Measurements from ENCODE around the gene POMT1. TPM values are rescaled to one million over a fixed set of nuclear protein-coding genes. Genes with fewer than 3 reads are reported as not detected.

Gene POMT1
- total RNA-seq, 1 donor = 32.6 TPM

DNA sequence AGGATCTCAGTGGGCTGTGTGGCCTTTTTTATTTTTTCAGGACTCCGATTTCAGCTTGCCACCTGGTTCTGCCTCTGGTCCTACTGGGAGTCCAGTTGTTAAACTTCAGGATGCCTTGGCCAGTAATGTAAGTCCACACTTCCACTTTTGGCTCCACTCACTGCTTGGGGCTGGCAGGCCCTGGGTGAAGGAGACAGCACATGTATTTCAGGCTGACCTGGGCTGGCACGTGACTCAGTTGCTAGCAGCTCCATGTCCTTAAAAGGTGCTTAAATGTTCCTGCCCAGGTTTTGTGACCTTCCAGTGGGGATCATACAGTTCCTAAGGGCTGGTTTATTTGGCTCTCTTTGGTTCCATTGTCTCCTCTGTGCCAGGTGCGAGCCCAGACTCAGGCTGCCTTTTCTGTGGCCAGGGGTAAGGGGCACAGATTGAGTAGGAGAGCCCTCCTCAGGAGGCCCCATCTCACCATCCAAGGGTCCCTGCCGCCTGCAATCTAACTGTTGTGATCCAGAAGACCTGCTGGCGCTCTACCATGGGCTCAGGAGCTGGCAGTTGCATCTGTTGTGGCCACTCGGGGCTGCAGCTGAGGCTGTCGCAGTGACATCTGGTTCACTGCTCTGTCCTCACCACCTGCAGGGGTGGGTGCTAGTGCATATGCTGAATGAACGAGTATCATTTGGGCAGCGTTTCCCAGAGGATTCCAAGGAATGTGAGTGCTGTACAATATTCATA is 19.2 kb upstream of the POMT1 start:
- TF ChIP-seq, protein P1, sequence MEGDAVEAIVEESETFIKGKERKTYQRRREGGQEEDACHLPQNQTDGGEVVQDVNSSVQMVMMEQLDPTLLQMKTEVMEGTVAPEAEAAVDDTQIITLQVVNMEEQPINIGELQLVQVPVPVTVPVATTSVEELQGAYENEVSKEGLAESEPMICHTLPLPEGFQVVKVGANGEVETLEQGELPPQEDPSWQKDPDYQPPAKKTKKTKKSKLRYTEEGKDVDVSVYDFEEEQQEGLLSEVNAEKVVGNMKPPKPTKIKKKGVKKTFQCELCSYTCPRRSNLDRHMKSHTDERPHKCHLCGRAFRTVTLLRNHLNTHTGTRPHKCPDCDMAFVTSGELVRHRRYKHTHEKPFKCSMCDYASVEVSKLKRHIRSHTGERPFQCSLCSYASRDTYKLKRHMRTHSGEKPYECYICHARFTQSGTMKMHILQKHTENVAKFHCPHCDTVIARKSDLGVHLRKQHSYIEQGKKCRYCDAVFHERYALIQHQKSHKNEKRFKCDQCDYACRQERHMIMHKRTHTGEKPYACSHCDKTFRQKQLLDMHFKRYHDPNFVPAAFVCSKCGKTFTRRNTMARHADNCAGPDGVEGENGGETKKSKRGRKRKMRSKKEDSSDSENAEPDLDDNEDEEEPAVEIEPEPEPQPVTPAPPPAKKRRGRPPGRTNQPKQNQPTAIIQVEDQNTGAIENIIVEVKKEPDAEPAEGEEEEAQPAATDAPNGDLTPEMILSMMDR (IDR thresholded peaks at IDR 0.05; ENCODE audit: extremely low read depth, low read depth, low read length) = no peak
- H3K79me2 ChIP-seq (ENCODE audit: insufficient read depth, low read length) = peaks cover 38% of the 10 kb centered on the region
- no peaks in the 10 kb centered on the region for H3K4me1 ChIP-seq (ENCODE audit: insufficient read depth, low read length)
- H4K20me1 ChIP-seq (ENCODE audit: insufficient read depth, low read length) = peaks cover 36% of the 10 kb centered on the region
- H3K27ac ChIP-seq (ENCODE audit: low read depth, low read length) = no peak overlapping the region
- H3K9me3 ChIP-seq (ENCODE audit: low read depth, low read length) = no peaks in the 10 kb centered on the region
- peaks cover 92% of the 10 kb centered on the region for H3K36me3 ChIP-seq (ENCODE audit: insufficient read depth, low read length)
- DNase-seq (ENCODE audit: insufficient read length, low spot score, missing footprints) = peak; percentile 49
- no peak overlapping the region for H3K4me2 ChIP-seq (ENCODE audit: insufficient read depth, low read length)
- no peaks in the 10 kb centered on the region for H3K27me3 ChIP-seq (ENCODE audit: insufficient read depth, low read length)
- H2AFZ ChIP-seq (ENCODE audit: low read length) = no peak overlapping the region
- no peak overlapping the region for H3K4me3 ChIP-seq (ENCODE audit: insufficient read depth, low read length)

DNA sequence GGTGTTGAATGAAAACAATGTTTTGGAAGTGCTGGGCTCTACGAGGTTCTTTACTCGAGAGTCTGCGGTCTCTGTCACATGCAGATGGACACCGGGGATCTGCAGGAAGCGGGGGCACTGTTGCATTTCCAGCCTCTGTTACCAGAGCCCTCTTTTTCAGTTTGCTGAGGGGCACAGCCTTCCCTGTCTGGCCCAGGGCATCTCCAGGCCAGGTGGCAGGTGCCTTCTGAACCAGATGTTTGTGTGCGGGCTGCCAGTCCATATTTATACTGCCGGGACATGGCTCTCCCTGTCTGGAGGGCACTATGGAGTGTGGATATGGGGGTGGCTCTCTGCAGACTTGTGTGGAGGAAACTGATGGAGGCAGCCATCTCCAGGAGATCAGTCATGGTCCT is 18.7 kb upstream of the POMT1 start:
- H3K4me2 ChIP-seq (ENCODE audit: insufficient read depth, low read length) = no peak overlapping the region
- no peak overlapping the region for H2AFZ ChIP-seq (ENCODE audit: low read length)
- no peaks in the 10 kb centered on the region for H3K9me3 ChIP-seq (ENCODE audit: low read depth, low read length)
- no peaks in the 10 kb centered on the region for H3K4me1 ChIP-seq (ENCODE audit: insufficient read depth, low read length)
- no peaks in the 10 kb centered on the region for H3K27me3 ChIP-seq (ENCODE audit: insufficient read depth, low read length)
- H3K36me3 ChIP-seq (ENCODE audit: insufficient read depth, low read length) = peaks cover 92% of the 10 kb centered on the region
- H3K79me2 ChIP-seq (ENCODE audit: insufficient read depth, low read length) = peaks cover 35% of the 10 kb centered on the region
- peaks cover 40% of the 10 kb centered on the region for H4K20me1 ChIP-seq (ENCODE audit: insufficient read depth, low read length)
- peak; percentile 19 for DNase-seq (ENCODE audit: insufficient read length, low spot score, missing footprints)
- H3K4me3 ChIP-seq (ENCODE audit: insufficient read depth, low read length) = no peak overlapping the region
- TF ChIP-seq, protein P1 (IDR thresholded peaks at IDR 0.05; ENCODE audit: extremely low read depth, low read depth, low read length) = no peak
- H3K27ac ChIP-seq (ENCODE audit: low read depth, low read length) = no peak overlapping the region

DNA sequence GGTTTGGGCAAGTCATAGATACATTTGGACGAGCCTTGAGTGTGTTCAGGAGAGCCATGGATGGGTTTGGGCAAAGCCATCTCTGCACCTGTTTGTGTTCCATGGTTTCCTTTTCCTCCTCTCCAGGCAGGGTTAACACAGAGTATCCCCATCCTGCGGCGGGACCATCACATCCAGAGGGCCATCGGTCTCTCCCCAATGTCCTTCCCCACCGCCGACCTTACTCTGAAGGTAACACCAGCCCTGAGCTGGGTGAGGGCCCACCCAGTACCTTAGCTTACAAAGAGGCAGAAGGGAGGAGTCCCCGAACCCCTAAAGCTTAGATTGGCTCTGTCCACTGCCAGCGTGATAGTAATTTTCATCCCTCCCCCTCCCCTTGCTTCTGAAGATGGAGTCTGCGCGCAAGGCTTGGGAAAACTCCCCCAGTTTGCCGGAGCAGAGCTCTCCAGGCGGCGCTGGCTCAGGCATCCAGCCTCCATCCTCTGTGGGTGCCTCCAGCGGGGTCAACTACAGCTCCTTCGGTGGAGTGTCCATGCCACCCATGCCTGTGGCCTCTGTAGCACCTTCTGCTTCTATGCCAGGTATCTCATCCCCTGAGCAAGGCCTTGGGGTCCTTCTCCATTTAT is 18.0 kb upstream of the POMT1 start:
- no peaks in the 10 kb centered on the region for H3K9me3 ChIP-seq (ENCODE audit: low read depth, low read length)
- no peaks in the 10 kb centered on the region for H3K4me1 ChIP-seq (ENCODE audit: insufficient read depth, low read length)
- no peak overlapping the region for H3K27ac ChIP-seq (ENCODE audit: low read depth, low read length)
- peaks cover 92% of the 10 kb centered on the region for H3K36me3 ChIP-seq (ENCODE audit: insufficient read depth, low read length)
- no peak overlapping the region for H2AFZ ChIP-seq (ENCODE audit: low read length)
- TF ChIP-seq, protein P1 (IDR thresholded peaks at IDR 0.05; ENCODE audit: extremely low read depth, low read depth, low read length) = no peak
- H3K4me3 ChIP-seq (ENCODE audit: insufficient read depth, low read length) = no peak overlapping the region
- H3K79me2 ChIP-seq (ENCODE audit: insufficient read depth, low read length) = peaks cover 29% of the 10 kb centered on the region
- H3K4me2 ChIP-seq (ENCODE audit: insufficient read depth, low read length) = no peak overlapping the region
- peaks cover 40% of the 10 kb centered on the region for H4K20me1 ChIP-seq (ENCODE audit: insufficient read depth, low read length)
- DNase-seq (ENCODE audit: insufficient read length, low spot score, missing footprints) = peak; percentile 72
- no peaks in the 10 kb centered on the region for H3K27me3 ChIP-seq (ENCODE audit: insufficient read depth, low read length)

DNA sequence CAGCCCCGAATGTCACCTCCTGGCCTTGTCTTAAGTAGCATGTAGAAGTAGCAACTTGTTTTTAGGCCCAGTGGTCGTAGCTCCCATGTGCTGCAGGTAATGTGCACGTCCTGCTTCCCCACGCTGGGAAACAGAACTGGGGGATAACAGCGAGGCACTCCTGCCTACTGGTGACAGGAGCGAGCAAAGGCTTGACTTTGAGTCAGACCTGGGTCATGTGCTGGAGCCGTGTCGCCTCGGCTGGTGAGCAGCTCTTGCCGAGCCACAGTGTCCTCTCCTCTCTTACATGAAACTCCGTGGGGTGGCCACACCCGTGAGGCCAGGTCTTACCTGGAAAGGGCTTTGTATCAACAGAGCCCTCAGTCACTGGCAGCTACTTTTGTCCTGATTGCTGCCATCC is 17.5 kb upstream of the POMT1 start:
- Histone ChIP-seq H4K20me1 (ENCODE audit: insufficient read depth, low read length) (peaks cover 40% of the 10 kb centered on the region), H3K9me3 (ENCODE audit: low read depth, low read length) (no peaks in the 10 kb centered on the region), H3K4me2 (ENCODE audit: insufficient read depth, low read length) (no peak overlapping the region), H3K4me3 (ENCODE audit: insufficient read depth, low read length) (no peak overlapping the region), H2AFZ (ENCODE audit: low read length) (no peak overlapping the region), H3K36me3 (ENCODE audit: insufficient read depth, low read length) (peaks cover 92% of the 10 kb centered on the region), H3K4me1 (ENCODE audit: insufficient read depth, low read length) (no peaks in the 10 kb centered on the region), H3K27me3 (ENCODE audit: insufficient read depth, low read length) (no peaks in the 10 kb centered on the region), H3K27ac (ENCODE audit: low read depth, low read length) (no peak overlapping the region), H3K79me2 (ENCODE audit: insufficient read depth, low read length) (peaks cover 25% of the 10 kb centered on the region)
- peak; percentile 72 for DNase-seq (ENCODE audit: insufficient read length, low spot score, missing footprints)
- TF ChIP-seq, protein P1 (IDR thresholded peaks at IDR 0.05; ENCODE audit: extremely low read depth, low read depth, low read length) = no peak

Measured in osteoblast (primary cell).